Measurements from ENCODE around the gene EFR3B.

EFR3B gene

GRCh38 chr2:25176138-25176537, 134.3 kb downstream of the EFR3B start:
- no peak for ATAC-seq
- TF ChIP-seq TOX (CRISPR knock-in tag; IDR thresholded peaks at IDR 0.05; ENCODE audit: borderline replicate concordance) (no peak), ZFP30 (CRISPR knock-in tag; IDR thresholded peaks at IDR 0.05) (no peak), PATZ1 (CRISPR knock-in tag; IDR thresholded peaks at IDR 0.05; ENCODE audit: borderline replicate concordance) (no peak)

GRCh38 chr2:25176541-25177181, 134.8 kb downstream of the EFR3B start:
- TF ChIP-seq TSHZ2 (CRISPR knock-in tag; IDR thresholded peaks at IDR 0.05) = 0 out of 2 replicates have a peak, but pooled peaks have one; percentile 47
- TF ChIP-seq TOX (CRISPR knock-in tag; IDR thresholded peaks at IDR 0.05; ENCODE audit: borderline replicate concordance) = no peak
- no peak for TF ChIP-seq POU6F1 (CRISPR knock-in tag; IDR thresholded peaks at IDR 0.05; ENCODE audit: borderline replicate concordance, low read depth)
- TF ChIP-seq GLIS3 (CRISPR knock-in tag; IDR thresholded peaks at IDR 0.05) = no peak
- no peak for TF ChIP-seq CSDC2 (CRISPR knock-in tag; IDR thresholded peaks at IDR 0.05)
- no peak for TF ChIP-seq CREB5 (CRISPR knock-in tag; IDR thresholded peaks at IDR 0.05; ENCODE audit: low read depth)
- no peak for TF ChIP-seq ZFP30 (CRISPR knock-in tag; IDR thresholded peaks at IDR 0.05)
- TF ChIP-seq PPARA (CRISPR knock-in tag; IDR thresholded peaks at IDR 0.05; ENCODE audit: borderline replicate concordance) = no peak
- TF ChIP-seq TCF4 (CRISPR knock-in tag; IDR thresholded peaks at IDR 0.05; ENCODE audit: borderline replicate concordance) = peak; percentile 67
- no peak for ATAC-seq

- ATAC-seq = no peak
These were observed 135.3 kb downstream of the EFR3B start for GRCh38 chr2:25177211-25177611.

More at GRCh38 chr2:25177211-25177611, 135.3 kb downstream of the EFR3B start:
- TF ChIP-seq TSHZ2 (CRISPR knock-in tag; IDR thresholded peaks at IDR 0.05) = no peak
- no peak for TF ChIP-seq RARB (CRISPR knock-in tag; IDR thresholded peaks at IDR 0.05)
- TF ChIP-seq CSDC2 (CRISPR knock-in tag; IDR thresholded peaks at IDR 0.05) = no peak
- peak; percentile 3; the same call in 1 of the 2 replicates for TF ChIP-seq TCF4 (CRISPR knock-in tag; IDR thresholded peaks at IDR 0.05; ENCODE audit: borderline replicate concordance)

All from SK-N-SH treated with all-trans-retinoic acid at 6 μM for 48 hours (cell line).